ENCODE measurements around the gene SCO2. TPM values are rescaled to one million over a fixed set of nuclear protein-coding genes. Genes with fewer than 3 reads are reported as not detected.

SCO2 gene
- total RNA-seq, 4 donors from 2014 or later = 1.2 to 6.3 (median 4.5) TPM; not detected in 1

- no peak for DNase-seq
- no peak for TF ChIP-seq CTCF (IDR thresholded peaks at IDR 0.05)
- TF ChIP-seq POLR2A (IDR thresholded peaks at IDR 0.05) = no peak
- H3K27me3 ChIP-seq = no peaks in the 10 kb centered on the region
- peaks cover 0 to 33% (median 0%) of the 10 kb centered on the region in 3 donors for H3K36me3 ChIP-seq
- H3K4me1 ChIP-seq = peaks cover 6 to 59% (median 22%) of the 10 kb centered on the region in 4 donors
- H3K27ac ChIP-seq = peak overlapping the region; percentile 93 to 100 (median 97)
- H3K4me3 ChIP-seq = peak overlapping the region; percentile 74 to 82 (median 78)
- H3K9me3 ChIP-seq = no peaks in the 10 kb centered on the region
Observed at GRCh38 chr22:50525858-50526107, 385 bp upstream of the SCO2 start.

- Histone ChIP-seq H3K4me3 (peak overlapping the region; percentile 74 to 82 (median 78)), H3K9me3 (no peaks in the 10 kb centered on the region), H3K27me3 (no peaks in the 10 kb centered on the region), H3K4me1 (peaks cover 6 to 59% (median 22%) of the 10 kb centered on the region in 4 donors), H3K27ac (peak overlapping the region; percentile 93 to 100 (median 97)), H3K36me3 (peaks cover 0 to 42% (median 0%) of the 10 kb centered on the region in 3 donors)
- no peak for DNase-seq
- no peak for TF ChIP-seq CTCF (IDR thresholded peaks at IDR 0.05)
- TF ChIP-seq POLR2A (IDR thresholded peaks at IDR 0.05) = no peak
Observed at GRCh38 chr22:50524676-50525103, 708 bp downstream of the SCO2 start.

DNA sequence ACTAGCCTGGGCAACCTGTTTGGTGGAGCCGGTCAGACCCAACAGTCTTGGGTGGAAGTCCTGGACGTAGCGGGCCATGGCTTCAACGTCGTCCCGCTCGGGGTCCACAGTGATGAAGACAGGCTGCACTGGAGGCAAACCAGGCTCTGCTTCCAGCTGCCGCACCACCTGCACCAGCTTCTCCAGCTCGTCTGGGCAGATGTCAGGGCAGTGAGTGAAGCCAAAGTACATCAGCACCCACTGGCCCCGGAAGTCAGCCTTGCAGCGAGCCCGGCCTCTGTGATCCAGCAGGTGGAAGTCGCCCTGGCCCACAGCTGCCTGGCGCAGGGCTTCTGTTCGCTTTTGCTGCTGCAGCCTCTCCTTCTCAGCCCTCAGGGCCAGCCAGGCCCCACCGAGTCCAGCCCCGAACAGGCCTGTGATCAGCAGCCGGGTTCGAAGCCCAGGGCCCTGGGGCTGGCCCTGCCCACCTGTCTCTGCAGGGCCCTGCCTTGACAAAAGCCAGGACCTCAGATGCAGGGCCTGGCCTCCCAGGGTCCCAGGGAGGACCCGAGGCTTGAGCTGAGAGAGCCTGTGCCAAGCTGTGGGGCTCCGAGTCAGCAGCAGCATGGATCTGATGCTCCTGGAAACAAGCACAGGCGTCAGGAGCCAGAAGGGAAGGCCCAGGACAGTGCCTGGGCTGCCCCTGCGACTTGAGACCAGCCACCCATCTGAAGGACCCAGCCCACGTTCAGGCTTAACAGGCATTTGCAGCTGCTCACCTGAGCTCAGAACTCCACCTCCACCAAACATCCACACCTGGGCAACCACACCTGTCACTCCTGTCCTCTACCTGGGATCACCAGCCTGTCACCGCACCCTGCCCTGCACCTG is 1.4 kb downstream of the SCO2 start:
- peak overlapping the region in 3 of 4 donors; percentile 93 to 98 (median 96) for H3K27ac ChIP-seq

GRCh38 chr22:50523458-50523805 is 2.0 kb downstream of the SCO2 start:
- peak overlapping the region in 1 of 4 donors; percentile 82 for H3K4me3 ChIP-seq
- H3K4me1 ChIP-seq = peaks cover 6 to 47% (median 19%) of the 10 kb centered on the region in 4 donors
- H3K27ac ChIP-seq = peak overlapping the region in 1 of 4 donors; percentile 98
- TF ChIP-seq POLR2A (IDR thresholded peaks at IDR 0.05) (no peak), CTCF (IDR thresholded peaks at IDR 0.05) (no peak)
- DNase-seq = no peak
- peaks cover 0 to 55% (median 0%) of the 10 kb centered on the region in 3 donors for H3K36me3 ChIP-seq
- no peaks in the 10 kb centered on the region for H3K9me3 ChIP-seq
- no peaks in the 10 kb centered on the region for H3K27me3 ChIP-seq

More for the DNA sequence above, 1.4 kb downstream of the SCO2 start:
- TF ChIP-seq CTCF (IDR thresholded peaks at IDR 0.05) (no peak), POLR2A (IDR thresholded peaks at IDR 0.05) (peak in 1 of 2 donors; percentile 8)
- Histone ChIP-seq H3K27me3 (no peaks in the 10 kb centered on the region), H3K9me3 (no peaks in the 10 kb centered on the region), H3K4me1 (peaks cover 6 to 53% (median 19%) of the 10 kb centered on the region in 4 donors), H3K36me3 (peaks cover 0 to 49% (median 0%) of the 10 kb centered on the region in 3 donors), H3K4me3 (peak overlapping the region; percentile 74 to 82 (median 78))
- DNase-seq = peak in 1 of 3 donors; percentile 71

DNA sequence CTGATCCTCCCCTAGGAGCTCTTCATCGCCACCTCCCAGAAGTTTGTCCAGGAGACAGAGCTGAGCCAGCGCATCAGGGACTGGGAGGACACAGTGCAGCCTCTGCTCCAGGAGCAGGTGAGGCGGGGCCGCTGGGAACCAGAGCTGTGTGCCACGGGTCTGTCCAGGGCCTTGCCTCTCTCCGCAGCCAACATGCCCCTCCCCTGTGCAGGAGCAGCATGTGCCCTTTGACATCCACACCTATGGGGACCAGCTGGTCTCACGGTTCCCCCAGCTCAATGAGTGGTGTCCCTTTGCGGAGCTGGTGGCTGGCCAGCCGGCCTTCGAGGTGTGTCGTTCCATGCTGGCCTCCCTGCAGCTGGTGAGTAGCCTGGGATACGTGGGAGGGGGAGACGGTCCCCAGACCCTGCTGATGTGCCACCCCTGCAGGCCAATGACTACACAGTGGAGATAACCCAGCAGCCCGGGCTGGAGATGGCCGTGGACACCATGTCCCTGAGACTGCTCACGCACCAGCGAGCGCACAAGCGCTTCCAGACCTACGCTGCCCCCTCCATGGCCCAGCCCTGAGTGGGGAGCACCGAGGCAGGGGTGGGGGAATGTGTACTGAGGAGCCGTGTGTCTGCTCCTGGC is 2.5 kb downstream of the SCO2 start:
- Histone ChIP-seq H3K4me3 (peak overlapping the region in 1 of 4 donors; percentile 82), H3K4me1 (peaks cover 6 to 41% (median 19%) of the 10 kb centered on the region in 4 donors), H3K27me3 (no peaks in the 10 kb centered on the region), H3K36me3 (peaks cover 0 to 60% (median 0%) of the 10 kb centered on the region in 3 donors), H3K9me3 (no peaks in the 10 kb centered on the region), H3K27ac (no peak overlapping the region)
- DNase-seq = no peak
- no peak for TF ChIP-seq POLR2A (IDR thresholded peaks at IDR 0.05)
- no peak for TF ChIP-seq CTCF (IDR thresholded peaks at IDR 0.05)

All from Peyer's patch (tissue), 4 donors.